Body of pancreas (tissue), 4 donors: Measurements from ENCODE around the gene SMIM32.

Experiments used
- CTCF ChIP-seq, 7 experiments: fragments of 450-650 bp in 4 of 7; fragments of 200-600 bp in 3 of 7; sonication (generic) in 3 of 7; IDR thresholded peaks; one replicate each; pipeline ENCODE4 v1.5.1; 2016 to 2019; ENCODE audit warnings: antibody characterized with exemption in 7 of 7
- POLR2A ChIP-seq, 3 donors: fragments of 450-650 bp; IDR thresholded peaks; one replicate each; pipeline ENCODE4 v1.6.1; 2016; ENCODE audit warnings: antibody characterized with exemption in 3 of 3, mild to moderate bottlenecking in 2 of 3

DNA sequence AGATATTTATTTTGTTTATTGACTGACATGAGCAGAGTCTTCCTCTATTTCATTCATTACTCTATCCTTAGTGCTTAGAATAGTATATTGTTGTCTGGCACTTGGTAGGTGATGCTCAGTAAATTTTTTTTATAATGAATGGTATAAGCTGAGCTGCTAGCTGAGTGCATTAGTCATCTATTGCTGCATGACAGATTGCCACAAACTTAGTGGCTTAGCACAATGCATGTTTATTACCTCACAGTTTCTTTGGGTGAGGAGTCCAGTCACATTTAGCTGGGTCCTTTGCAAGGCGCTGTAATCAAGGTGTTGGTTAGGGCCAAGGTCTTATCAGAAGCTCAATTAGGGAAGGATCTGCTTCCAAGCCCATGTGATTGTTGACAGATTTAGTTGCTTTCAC, 37.2 kb downstream of the SMIM32 start:
- TF ChIP-seq CTCF (IDR thresholded peaks at IDR 0.05) = no peak
- TF ChIP-seq POLR2A (IDR thresholded peaks at IDR 0.05) = no peak
